HG02610 (cell line): ENCODE measurements around the gene LPP.

Experiments used
- ATAC-seq: cut with Tn5 transposase; IDR thresholded peaks from one replicate; pipeline ENCODE4 v1.9.1; 2021; ENCODE audit warnings: mild to moderate bottlenecking, moderate library complexity; ENCODE audit not compliant: unreplicated experiment

Gene LPP

DNA sequence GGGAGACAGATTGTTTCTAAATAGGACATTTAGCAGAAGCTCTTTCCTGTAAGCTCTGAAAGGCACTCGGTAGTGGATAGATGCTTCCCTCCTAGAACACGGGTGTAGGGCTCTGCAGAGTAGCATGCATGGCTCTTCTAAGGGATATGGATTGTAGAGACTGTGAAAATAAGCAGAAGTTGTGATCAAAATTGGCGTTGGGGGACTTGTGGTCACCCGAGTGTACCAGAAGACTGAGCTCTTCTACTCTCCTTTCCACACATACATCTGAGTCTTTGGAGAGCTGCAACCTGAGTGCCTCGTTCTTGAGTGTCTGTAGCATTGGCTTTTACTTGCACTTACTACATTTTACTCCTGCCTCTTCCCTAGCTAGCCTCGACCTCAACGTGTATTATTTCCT, 197.7 kb downstream of the LPP start:
- ATAC-seq, result no peak

DNA sequence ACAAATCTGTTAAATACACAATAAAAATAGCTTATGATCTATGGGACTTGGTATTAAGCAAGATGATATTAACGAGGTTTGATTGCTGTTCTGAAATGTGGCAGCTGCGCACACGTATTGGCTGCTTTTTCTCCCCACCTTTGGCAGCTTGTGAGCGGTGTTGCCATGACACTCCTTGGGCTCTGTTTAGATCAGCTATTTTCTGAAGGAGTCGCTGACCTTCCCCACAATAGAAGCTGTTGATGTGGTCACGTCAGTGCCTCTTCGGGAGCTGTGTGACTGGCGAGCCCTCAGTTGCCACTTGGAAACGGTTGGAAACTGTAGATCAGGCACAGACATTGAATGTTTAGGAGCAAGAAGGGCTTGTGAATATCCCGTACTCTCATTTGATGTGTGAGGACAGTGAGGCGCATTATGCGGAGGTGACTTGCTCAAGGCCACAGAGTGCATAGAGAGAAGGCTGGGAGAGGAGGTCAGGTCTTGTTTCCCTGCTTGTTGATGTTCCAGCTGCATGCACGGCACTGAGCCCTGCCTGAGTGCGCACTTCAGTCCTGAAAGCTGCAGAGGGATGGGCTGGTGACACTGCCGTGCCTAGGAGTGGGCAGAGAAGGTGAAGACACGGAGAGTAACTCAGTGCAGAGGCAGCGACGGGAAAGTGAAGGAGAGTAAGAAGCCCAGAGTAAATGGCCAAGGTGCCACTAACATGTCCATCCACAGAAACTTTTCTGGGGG, 198.4 kb downstream of the LPP start:
- ATAC-seq, result no peak

DNA sequence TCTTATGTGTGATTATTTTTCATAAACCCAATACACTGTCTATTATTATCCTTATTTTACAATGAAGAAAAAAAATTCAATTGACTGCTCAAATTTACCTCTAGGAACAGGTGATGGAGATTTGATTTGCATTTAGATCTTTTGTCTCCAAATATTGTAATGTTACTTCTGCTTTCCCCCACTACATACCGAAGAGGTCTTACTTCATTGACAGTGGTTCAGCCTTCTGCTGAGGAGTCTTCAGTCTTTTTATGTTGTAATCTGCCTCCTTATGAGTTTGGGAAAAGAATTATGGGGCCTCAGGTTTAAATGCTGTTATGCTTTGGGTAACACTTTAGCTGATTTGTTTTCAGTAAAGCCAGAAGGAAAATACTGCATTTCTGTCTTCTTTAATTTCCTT, 199.5 kb downstream of the LPP start:
- ATAC-seq, result no peak

DNA sequence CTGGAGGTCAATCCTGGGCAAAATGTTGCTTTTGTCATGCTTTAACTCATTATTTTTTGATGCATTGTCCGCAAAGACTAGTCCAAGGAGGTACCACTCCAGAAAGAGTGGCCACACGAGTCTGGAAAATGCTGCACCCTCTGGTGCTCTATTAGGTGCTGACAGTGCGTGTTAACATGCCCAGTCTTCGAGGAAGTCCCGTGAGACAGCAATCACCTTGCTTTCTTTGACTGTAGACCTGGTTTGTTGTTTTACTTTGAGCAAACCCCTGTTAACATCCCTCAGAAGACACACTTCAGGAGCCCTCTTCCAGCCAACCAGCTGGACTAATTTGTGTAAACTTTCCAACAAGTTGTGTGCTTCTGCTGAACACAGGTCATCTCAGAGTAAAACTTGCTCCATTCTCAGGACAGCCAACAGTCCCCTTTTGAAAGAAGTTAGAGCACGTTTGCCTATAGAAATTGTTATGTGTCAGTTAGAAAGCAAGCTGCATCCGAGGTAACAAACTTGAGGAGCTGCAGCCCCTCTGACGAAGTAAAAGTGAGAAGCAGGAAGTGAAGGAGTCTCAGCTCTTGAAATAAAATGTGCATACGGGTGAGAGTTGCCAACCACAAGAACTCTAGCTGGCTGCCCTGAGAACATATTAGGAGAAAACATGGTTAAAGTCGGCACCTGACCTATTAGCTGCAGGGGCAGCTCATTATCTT, 205.0 kb downstream of the LPP start:
- ATAC-seq, result no peak

DNA sequence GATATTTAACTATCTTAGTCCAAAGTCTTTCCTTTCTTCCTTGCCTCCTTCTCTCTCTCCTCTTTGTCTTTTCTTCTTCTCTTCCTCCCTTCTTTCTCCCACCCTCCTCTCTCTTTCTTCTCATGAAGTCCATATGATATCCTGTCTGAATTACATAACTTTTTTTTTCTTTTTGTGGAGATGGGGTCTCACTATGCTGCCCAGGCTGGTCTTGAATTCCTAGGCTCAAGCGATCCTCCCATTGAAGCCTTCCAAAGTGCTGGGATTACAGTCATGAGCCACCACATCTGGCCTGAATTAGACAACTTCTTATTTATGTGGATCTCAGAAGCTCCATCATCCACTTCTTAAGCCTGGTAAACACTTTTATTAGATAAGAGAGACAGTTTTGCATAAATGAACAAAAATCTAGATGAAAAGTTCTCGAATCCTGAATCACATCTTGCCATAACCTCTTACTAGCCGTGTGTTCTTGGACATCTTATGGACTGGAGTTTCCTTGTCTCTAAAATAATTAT, 206.5 kb downstream of the LPP start:
- ATAC-seq, result no peak

DNA sequence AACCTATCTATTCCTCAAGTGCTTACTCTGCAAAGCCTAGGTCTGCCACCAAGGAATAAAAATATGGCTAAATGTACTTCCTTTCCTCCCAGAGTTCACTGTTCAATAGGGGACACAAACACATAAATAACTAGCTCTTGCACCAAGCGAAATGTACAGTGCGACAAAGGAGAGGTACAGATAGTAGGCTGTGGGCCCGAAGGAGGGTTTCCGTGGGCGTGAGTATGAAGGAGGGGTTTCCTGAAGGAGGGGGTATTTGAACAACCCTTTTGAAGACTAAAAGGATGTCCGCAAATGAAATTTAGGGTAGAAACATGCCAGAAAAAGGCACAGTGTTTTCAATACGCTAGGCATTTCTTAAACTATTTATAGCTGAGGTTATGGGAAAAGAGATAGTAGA, 207.9 kb downstream of the LPP start:
- no peak for ATAC-seq

DNA sequence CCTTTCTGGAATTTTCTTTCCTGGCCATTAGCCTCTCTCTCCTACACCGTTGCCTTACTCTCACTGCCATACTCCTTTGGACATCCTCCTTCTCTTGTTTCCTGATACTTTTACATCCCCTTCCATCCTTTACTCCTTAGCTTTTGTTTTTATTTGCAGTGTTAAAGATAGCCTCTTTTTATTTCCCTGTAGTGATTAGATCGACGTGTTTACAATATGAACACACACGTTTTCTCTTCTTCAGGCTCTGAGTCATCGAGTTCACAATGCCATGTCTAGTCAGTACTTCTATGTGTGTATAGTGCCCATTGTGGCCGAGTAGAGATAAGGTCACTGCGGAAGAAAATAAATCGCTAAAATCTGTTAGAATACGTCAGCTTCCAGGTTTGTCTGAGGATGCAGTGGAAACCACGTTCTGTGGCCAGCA, 208.5 kb downstream of the LPP start:
- ATAC-seq, result no peak

DNA sequence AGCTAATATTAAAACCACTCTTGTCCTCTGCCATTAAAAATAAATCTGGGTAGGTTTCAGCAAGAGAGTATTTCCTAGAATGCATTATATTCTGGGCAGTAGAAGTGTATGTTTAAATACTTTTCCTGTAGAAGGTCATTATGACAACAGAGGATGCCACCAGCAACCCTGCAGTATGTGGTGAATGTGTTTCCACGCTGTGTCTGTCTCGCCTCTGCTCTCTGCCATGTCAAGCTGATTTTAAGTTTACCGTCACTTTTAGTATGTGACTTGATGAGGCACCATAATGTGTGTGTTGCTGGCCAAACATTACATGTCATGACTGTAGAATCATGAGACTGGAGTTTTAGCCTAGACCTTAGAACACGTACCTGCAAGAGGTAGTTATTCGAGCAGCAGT, 211.2 kb downstream of the LPP start:
- ATAC-seq, result no peak

DNA sequence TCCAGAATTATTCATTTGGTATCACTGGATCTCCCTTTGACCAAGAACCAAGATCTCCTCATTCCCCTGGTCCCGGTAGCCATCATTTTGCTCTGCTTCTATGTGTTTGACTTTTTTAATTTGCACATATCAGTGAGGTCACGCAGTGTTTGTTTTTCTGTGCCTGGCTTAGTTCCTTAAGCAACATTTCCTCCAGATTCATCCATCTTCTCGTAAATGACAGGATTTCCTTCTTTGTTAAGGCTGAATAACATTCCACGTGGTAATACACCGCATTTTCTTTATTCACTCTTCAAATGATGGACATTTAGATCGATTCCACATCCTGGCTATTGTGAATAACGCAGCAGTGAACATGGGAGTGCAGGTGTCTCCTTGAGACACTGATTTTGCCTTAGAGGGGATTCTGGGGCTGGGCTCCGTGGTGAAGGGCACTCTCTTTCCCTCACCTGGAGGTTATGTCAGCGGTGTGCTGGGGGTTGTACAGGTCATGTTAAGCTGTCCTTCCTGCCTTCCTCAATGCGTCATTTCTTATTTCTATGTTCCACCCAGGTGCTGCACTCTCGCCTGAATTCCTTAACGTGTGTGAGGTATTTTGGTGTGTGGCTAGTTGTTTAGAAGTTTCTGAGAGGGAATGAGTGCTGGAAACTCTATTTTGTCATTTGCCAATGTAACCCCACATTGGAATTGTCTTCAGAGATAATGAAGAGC, 212.2 kb downstream of the LPP start:
- no peak for ATAC-seq

DNA sequence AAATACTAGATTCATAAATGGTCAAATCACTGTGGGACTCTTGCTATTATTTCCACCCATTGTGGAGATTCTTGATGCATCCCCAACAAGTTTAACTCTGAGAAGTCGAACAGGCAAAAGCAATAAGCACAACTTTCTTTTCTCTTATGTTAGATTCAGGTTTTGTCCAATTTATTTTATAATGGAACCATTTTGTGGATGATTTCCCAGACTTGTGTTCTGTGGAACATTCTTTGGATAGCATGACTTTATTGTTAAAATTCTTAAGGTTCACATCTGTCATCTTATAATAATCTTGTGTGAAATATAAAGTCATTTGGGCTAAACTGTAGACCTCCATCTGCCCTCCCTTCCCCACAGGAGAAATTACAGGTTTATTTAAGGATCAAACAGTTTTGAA, 213.7 kb downstream of the LPP start:
- no peak for ATAC-seq

DNA sequence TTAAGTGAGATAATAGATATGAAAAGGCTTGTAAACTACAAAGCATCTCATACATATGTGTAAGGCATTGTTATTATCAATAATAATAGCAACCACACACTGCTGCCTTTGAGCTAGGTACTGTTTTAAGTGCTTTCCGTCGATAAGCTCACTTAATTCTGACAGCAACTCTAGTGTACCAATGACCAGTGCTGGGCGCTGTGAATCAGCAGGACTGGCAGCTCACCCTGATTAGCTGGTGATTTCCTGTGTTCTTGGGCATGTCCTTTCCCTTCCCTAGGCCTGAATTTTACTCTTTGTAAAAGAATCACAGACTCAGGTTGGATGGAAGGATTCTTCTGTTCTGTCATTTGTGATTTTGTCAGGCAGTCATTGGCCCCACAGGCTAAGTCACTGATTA, 215.6 kb downstream of the LPP start:
- no peak for ATAC-seq

DNA sequence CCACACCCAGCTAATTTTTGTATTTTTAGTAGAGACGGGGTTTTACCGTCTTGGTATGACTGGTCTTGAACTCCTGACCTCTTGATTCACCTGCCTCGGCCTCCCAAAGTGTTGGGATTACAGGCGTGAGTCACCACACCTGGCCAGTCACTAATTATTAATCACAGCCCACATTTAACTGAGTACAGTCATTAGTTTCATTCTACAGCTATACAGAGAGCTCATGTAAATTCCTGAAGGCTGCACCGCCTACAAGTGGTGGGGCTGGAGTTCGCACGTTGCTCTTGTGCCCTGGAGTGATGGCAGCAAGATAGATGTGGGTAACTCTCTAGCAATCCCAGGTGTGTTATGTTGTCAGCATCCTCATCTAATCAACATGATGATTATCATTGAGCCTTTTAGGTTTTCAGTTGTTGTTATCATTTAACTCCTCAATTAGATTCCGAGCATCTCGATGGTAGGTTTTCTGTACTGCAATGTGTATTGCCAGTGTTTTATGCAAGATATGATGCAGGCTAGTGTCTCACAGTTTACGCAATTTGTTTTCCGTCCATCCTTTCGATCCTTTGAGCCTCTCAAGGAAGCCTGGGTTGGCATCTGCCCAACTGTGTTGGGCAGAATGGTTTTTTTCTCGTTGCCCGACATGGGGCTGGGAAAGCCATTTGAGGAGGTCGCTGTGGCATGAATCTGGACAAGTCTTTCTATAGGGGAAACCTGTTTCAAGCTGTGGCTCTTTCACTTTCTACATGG, 216.3 kb downstream of the LPP start:
- ATAC-seq, result no peak

DNA sequence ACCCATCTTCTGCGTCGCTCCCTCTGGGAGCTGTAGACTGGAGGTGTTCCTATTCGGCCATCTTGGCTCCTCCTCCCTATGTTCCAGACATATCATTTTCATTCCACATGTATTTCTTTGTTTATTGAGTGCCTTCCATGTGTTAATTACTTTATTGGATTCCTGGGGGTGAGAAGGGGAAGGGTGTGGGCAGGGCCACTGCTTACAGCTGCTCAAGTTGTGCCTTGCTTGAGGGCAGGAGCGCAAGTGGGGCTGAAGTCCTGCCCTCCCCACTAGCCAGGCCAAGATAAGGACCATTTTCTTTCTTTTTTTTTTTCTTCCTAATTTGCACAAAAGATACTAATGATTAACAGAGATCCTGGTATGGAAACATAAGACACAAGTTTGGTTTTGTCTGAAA, 224.8 kb downstream of the LPP start:
- ATAC-seq, result no peak

DNA sequence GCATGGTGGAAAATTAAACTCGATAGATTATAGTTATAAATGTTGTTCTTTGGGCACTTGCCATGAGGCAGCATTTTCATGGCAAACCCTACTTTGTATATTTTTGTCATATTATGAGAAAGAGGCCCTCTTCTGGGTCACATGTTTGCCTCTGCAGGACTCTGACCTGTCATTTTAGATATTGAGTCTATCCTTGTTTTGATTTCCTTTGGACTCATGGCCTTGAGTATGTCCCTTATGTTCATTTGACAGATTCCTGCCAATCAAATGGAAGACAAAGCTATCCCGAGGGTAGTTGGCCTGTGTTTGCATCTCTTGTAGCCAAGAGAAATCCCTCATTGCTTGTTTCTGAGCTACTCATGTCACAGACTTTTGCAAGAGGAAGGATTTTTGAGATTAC, 226.3 kb downstream of the LPP start:
- ATAC-seq, result no peak

DNA sequence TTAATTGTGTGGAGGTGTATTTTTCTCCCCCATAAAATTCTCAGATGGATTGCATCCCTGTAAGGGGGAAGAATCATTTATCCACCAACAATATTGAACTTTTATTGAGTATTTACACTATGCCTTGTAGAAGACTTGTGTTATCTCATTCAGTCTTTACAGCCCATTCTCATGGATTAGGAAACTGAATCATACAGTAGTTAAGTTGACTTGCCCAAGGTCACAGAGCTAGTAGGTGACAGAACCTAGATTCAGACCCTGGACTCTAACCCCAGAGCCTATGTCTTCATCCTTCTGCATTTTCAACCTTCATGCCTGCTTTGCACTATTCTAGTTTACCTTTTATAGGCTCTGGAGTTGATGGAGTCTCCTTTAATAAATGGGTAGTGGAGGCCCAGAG, 226.8 kb downstream of the LPP start:
- ATAC-seq, result no peak

DNA sequence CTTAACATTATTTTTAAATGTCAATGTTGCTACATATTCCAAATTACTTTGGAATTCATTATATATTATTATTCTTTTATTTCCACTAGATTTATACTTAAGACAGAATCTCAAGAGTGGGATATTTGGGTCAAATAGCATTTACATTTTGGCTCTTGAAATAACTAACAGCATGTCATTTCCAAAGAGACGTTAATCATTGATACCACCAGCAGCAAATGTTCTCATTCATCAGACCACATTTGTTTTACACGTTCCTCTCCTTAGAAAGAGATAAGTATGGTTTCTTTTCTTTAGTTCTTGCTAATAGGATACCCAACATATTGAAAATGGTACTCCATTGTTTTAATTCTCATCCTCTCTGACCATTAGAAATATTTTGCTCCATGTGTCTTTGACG, 229.8 kb downstream of the LPP start:
- ATAC-seq, result no peak

DNA sequence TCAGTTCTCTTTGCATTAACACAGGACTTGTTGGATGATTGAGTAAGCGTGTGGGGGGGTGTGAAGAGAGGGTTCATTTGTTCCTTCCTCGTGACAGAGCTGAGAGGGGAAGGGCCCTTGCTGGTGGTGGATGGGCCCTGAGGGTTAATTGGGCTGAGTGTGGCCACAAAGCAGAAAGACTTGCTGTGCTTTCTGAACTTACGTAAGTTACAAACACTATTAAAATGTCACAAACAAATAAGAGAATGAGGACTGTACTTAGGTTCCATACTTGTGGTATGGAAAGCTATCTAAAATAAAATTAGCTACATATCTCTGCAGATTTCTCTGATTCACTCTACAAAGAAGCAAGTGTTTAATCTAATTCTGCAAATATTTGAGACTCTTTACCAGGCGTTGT, 231.3 kb downstream of the LPP start:
- no peak for ATAC-seq

DNA sequence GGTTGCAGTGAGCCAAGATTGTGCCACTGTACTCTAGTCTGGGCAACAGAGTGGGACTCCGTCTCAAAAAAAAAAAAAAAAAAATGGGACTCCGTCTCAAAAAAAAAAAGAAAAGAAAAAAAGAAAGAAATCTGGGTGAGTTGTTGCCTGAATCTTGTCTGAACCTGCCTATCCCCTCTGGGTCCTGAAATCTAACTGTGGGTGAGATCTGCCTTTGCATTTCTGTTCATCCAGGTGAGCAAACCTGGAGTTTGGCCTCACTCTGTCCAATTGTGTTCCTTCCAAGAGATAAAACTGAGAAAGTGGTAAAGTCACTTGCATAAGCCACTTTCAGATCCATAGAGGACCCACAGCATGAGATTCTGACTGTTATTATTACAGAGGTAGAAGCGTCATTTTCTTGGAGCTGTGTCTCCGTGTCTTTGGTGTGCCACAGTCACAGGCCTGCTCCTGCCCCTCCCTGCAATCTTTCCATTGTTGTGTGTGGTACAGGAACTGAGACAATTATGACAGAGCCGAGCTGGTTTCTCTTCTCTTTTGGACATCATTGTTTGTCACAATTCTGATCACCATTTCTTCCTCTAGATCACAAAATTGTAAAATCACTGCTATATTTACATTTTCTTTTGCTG, 235.9 kb downstream of the LPP start:
- ATAC-seq, result peak; percentile 93

DNA sequence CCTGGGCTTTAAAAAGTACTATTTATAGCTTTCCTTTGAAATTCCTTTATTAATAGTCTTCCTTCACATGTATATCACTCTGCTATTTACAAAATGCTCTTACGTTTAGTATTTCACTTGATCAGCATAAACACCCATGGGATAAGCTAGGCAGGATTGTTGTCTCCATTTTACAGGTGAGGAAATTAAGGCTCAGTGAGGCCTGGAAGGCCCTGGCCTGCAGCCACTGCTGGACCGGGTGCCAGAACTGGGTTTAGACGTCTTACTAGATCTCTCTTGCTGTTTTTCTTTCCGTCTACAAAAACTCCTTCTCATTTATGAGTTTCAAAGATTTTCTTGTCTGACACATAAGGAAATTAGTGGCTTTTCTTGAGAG, 236.4 kb downstream of the LPP start:
- no peak for ATAC-seq

DNA sequence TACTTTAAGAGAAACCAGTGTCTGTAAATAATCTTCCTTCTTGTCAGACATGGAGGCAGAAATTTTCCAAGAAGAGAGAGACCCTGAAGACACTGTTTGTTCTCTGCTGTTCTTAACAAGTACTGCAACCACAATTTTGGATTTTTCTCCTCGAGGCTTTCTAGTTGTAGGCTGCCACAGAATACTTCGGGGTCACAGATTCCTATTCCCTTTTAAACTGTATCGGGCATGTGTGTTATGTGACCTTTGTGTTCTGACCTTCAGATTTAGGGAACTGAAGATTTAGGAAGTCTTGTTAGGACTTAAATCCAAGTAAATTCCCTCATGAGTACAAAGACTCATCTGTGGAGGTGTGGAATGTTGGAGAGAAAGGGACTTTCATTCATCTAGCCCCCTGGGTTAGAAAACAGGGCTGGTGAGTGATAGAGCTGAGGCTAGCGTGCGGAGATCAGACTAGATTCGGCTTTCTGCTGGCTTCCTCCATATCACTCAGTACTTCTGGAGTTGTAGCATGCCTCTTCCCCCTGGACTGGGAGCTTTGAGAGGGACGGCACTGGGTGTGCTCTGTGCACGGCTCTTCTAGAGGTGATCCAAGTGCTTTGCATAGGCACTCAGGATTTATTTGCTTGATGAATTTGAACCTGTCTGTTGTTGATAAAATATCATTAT, 237.0 kb downstream of the LPP start:
- no peak for ATAC-seq
